T-cell (primary cell): ENCODE results near the gene HNRNPA1. TPM values are rescaled to one million over a fixed set of nuclear protein-coding genes. Genes with fewer than 3 reads are reported as not detected.

Experiments used
- ATAC-seq, 4 experiments: fragments of 200-7000 bp in 3 of 4; fragments of 150-1000 bp in 1 of 4; cut with Tn5 transposase; replicated peaks in 1 of 4; 1 replicate in 3 of 4; 2 replicates in 1 of 4; pipeline ENCODE4 v1.10.0; 2021; ENCODE audit warnings: moderate library complexity in 3 of 4, mild to moderate bottlenecking in 2 of 4, moderate number of reproducible peaks in 1 of 4
- CTCF ChIA-PET, 2 donors: fragments of 300-600 bp; sonication (Branson Sonifier 250); formaldehyde crosslinking; loops; one replicate each; lab custom pipeline; 2022; ENCODE audit warnings: antibody characterized with exemption in 2 of 2; lab: Charles Lee
- POLR2A ChIA-PET, 2 donors: fragments of 300-600 bp; sonication (Branson Sonifier 250); formaldehyde crosslinking; loops; one replicate each; lab custom pipeline; 2022; ENCODE audit warnings: antibody characterized with exemption in 2 of 2; lab: Charles Lee
- DNase-seq, 35 experiments: peaks; one replicate each; pipeline versions ENCODE4 v3.0.0 to v3.0.0-alpha.2; 2013 to 2023
- H3K27ac ChIP-seq: one replicate; pipeline ENCODE4 v1.5.1; 2013; ENCODE audit warnings: low read length
- H3K27me3 ChIP-seq, 2 experiments: replicated peaks in 1 of 2; 1 replicate in 1 of 2; 2 replicates in 1 of 2; pipeline versions ENCODE4 v1.6.1 to v1.7.0; 2013; ENCODE audit warnings: low read length in 1 of 2, mixed read lengths in 1 of 2; ENCODE audit not compliant: control insufficient read depth in 2 of 2, insufficient read depth in 2 of 2; ENCODE audit errors: extremely low read depth in 1 of 2
- H3K36me3 ChIP-seq, 2 donors: 1 replicate in 1 of 2; 2 replicates in 1 of 2; pipeline versions ENCODE4 v1.6.1 to v1.7.0; 2013; ENCODE audit warnings: low read length in 1 of 2; ENCODE audit not compliant: control insufficient read depth in 2 of 2, insufficient read depth in 1 of 2; ENCODE audit errors: extremely low read depth in 1 of 2
- H3K4me1 ChIP-seq, 2 experiments: 1 replicate in 1 of 2; 2 replicates in 1 of 2; pipeline versions ENCODE4 v1.6.1 to v1.7.0; 2013; ENCODE audit warnings: low read length in 2 of 2, mixed read lengths in 1 of 2; ENCODE audit not compliant: insufficient read depth in 2 of 2, control insufficient read depth in 1 of 2; ENCODE audit errors: extremely low read depth in 1 of 2
- H3K4me3 ChIP-seq, 2 donors: 1 replicate in 1 of 2; 2 replicates in 1 of 2; pipeline versions ENCODE4 v1.5.1 to v1.7.0; 2013; ENCODE audit warnings: mild to moderate bottlenecking in 2 of 2, low read length in 1 of 2, moderate library complexity in 1 of 2; ENCODE audit not compliant: control insufficient read depth in 1 of 2; ENCODE audit errors: extremely low read depth in 1 of 2
- H3K9me3 ChIP-seq: 2 replicates; pipeline ENCODE4 v1.7.0; 2013
- H3K27ac Mint-ChIP-seq, 2 donors: one replicate each; pipeline ENCODE4 v1.8.0; 2020 to 2021; ENCODE audit warnings: mild to moderate bottlenecking in 2 of 2, mixed read lengths in 2 of 2
- H3K27me3 Mint-ChIP-seq, 2 donors: one replicate each; pipeline ENCODE4 v1.8.0; 2021 to 2022; ENCODE audit warnings: mixed read lengths in 2 of 2
- H3K36me3 Mint-ChIP-seq: one replicate; pipeline ENCODE4 v1.8.0; 2021; ENCODE audit warnings: mixed read lengths
- H3K4me1 Mint-ChIP-seq, 3 donors: one replicate each; pipeline ENCODE4 v1.8.0; 2020 to 2022; ENCODE audit warnings: mixed read lengths in 3 of 3, mild to moderate bottlenecking in 1 of 3
- H3K4me3 Mint-ChIP-seq, 3 donors: one replicate each; pipeline ENCODE4 v1.8.0; 2020 to 2022; ENCODE audit warnings: mild to moderate bottlenecking in 3 of 3, mixed read lengths in 3 of 3, moderate library complexity in 3 of 3
- H3K9me3 Mint-ChIP-seq, 3 donors: one replicate each; pipeline ENCODE4 v1.8.0; 2020 to 2022; ENCODE audit warnings: mixed read lengths in 3 of 3
- WGBS: methylation state at CpG from one replicate; pipeline ENCODE4 v1.1.5; 2013; ENCODE audit warnings: missing lambda C conversion rate; ENCODE audit not compliant: insufficient coverage; 5-methylcytosine and 5-hydroxymethylcytosine counted together
- total RNA-seq, 35 experiments: library from RNA in 6 of 35; stranded (reverse) in 6 of 35; fragments of 120-200 nt in 1 of 35; gene quantifications; one replicate each; pipeline versions ENCODE4 v1.2.1 to v1.2.4 and lab custom pipeline; 2013 to 2026

HNRNPA1 gene
- total RNA-seq, 5 donors from 2014 or later (not counting 1 experiment from before 2014, with no cell fraction given): 1,133 to 1,642 (median 1,239) TPM

DNA sequence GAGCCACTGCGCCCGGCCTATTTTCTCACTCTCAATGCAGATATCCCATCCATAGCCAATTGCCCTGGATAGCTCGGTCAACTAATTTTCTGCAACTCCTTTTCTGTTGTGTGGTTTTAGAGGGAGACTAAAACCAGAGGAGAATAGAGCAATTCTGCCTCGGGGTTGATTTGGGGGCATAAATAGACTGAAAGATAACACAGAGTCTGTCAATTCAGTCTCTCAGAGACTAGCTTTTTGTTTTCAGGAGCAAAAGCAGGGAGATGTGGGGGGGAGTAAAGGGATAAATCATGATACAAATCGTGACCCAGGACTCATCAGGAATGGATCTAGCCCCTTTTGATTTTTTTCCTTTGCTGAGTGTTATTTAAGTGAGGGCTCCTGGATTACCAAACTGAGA is 50.9 kb downstream of the HNRNPA1 start:
- no peak overlapping the region for H3K4me3 ChIP-seq
- 100% methylated on average over 2 of the region's 5 CpGs for WGBS
- H3K36me3 ChIP-seq: no peaks in the 10 kb centered on the region
- POLR2A ChIA-PET: no interaction called here
- peak overlapping the region; percentile 67 for H3K27ac ChIP-seq
- no peaks in the 10 kb centered on the region for H3K27me3 ChIP-seq
- H3K27me3 Mint-ChIP-seq: no peaks in the 10 kb centered on the region
- CTCF ChIA-PET: interaction anchor here in 1 of 2 donors (0.6 kb wide), 1 partner anchor 1189 kb away, joined by 3 read pairs; no protein-coding TSS in a partner anchor
- H3K4me1 Mint-ChIP-seq: peaks cover 61 to 67% (median 62%) of the 10 kb centered on the region in 3 donors
- H3K4me3 Mint-ChIP-seq: peak overlapping the region in 2 of 3 donors; percentile 34 to 47
- H3K36me3 Mint-ChIP-seq: peaks cover 3% of the 10 kb centered on the region
- H3K9me3 ChIP-seq: no peaks in the 10 kb centered on the region
- DNase-seq: no peak
- H3K9me3 Mint-ChIP-seq: no peaks in the 10 kb centered on the region
- peaks cover 13 to 35% of the 10 kb centered on the region in 2 experiments for H3K4me1 ChIP-seq
- peak overlapping the region; percentile 92 for H3K27ac Mint-ChIP-seq
- no peak for ATAC-seq

DNA sequence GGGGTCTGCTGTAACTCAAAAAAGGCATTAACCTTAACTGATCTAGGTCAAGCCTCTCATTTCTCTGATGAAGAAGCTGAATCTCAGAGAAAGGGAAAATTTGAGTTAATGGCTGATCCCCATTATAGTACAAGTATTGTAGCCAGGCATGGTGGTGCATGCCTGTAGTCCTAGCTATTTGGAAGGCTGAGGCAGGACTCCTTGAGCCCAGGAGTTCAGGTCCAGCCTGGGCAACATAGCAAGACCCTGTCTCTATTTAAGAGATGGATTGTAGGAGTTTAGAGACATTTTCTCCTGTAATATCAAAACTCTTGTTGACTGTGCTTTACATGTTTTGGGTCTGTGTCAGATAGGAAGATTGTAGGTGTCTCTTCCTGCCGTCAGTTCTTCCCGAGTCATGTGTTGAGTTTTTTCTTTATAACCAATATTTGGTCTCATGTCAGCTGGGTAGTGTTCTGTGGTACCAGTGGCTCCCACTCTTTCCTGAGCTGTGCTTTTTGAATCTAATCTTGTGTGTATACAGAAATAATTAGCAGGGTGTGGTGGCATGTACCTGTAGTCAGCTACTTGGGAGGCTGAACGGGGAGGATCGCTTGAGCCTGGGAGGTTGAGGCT is 53.0 kb downstream of the HNRNPA1 start:
- CTCF ChIA-PET: interaction anchor here (0.6 to 4.4 kb wide), 4 partner anchors 10 to 74 kb away, joined by 3 to 47 read pairs (median 4); partner anchors contain the start of gene COPZ1 (in 1 of the 2)
- H3K9me3 Mint-ChIP-seq: no peaks in the 10 kb centered on the region
- H3K27me3 Mint-ChIP-seq: no peaks in the 10 kb centered on the region
- H3K9me3 ChIP-seq: no peaks in the 10 kb centered on the region
- no peak overlapping the region for H3K27ac ChIP-seq
- DNase-seq (no peak), ATAC-seq (no peak)
- no CpG with 5 or more reads among the region's 4 CpGs for WGBS
- no peaks in the 10 kb centered on the region for H3K36me3 ChIP-seq
- H3K4me1 ChIP-seq: peaks cover 13 to 28% of the 10 kb centered on the region in 2 experiments
- POLR2A ChIA-PET: no interaction called here
- peaks cover 57 to 64% (median 59%) of the 10 kb centered on the region in 3 donors for H3K4me1 Mint-ChIP-seq
- no peak overlapping the region for H3K27ac Mint-ChIP-seq
- H3K27me3 ChIP-seq: no peaks in the 10 kb centered on the region
- H3K4me3 ChIP-seq: no peak overlapping the region
- H3K36me3 Mint-ChIP-seq: peaks cover 2% of the 10 kb centered on the region
- peak overlapping the region in 1 of 3 donors; percentile 13 for H3K4me3 Mint-ChIP-seq

Other genes with a start within 250 kb of the HNRNPA1 start
- gene HOXC5, start 247.7 kb upstream of the HNRNPA1 start, total RNA-seq: not detected
- 1 to 10 TPM in 1 of 5 donors, under 1 TPM in 4; 0.36 to 1.4 (median 0.61) TPM for gene HOXC4, start 226.9 kb upstream of the HNRNPA1 start, total RNA-seq
- gene SMUG1, start 91.7 kb upstream of the HNRNPA1 start, total RNA-seq: 10 to 100 TPM; 12.5 to 31.5 (median 23.9) TPM
- gene CBX5, start 604 bp upstream of the HNRNPA1 start, total RNA-seq: 10 to 100 TPM; 43.8 to 54.5 (median 47.1) TPM
- 1 to 10 TPM in 2 of 5 donors, under 1 TPM in 3; 0.58 to 1.5 (median 0.95) TPM for gene NFE2, start 20.3 kb downstream of the HNRNPA1 start, total RNA-seq
- 10 to 100 TPM; 60.4 to 81.3 (median 74.8) TPM for gene COPZ1, start 44.4 kb downstream of the HNRNPA1 start, total RNA-seq
- gene GPR84, start 83.8 kb downstream of the HNRNPA1 start, total RNA-seq: not detected
- 1 to 10 TPM in 4 of 5 donors, under 1 TPM in 1; 0.90 to 2.7 (median 1.2) TPM for gene ZNF385A, start 104.0 kb downstream of the HNRNPA1 start, total RNA-seq
- 100 to 1,000 TPM in 3 of 5 donors, 10 to 100 TPM in 2; 58.6 to 183 (median 169) TPM for gene ITGA5, start 138.5 kb downstream of the HNRNPA1 start, total RNA-seq
- gene GTSF1, start 192.9 kb downstream of the HNRNPA1 start, total RNA-seq: 1 to 10 TPM; 2.5 to 7.3 (median 3.7) TPM
- 100 to 1,000 TPM; 107 to 138 (median 126) TPM for gene NCKAP1L, start 217.0 kb downstream of the HNRNPA1 start, total RNA-seq